ENCODE measurements around the gene ITGB1BP1.

DNA sequence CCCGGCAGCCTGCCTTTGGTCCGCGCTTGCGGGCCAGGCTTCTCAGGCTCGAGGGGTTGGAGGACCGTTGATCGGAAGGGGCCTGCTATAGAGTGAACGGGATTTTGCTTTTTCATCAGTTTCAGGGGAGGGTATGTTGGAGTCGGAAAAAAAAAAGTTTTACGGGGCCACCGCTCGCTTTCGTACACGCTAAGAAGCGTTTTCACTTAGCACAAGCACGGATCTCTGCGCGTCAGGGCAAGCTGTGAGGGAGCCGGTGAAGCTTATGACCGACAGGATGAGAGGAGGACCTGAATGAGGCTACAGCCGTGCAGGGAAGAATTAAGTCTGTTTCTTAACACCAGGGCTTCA is 569 bp upstream of the ITGB1BP1 start:
- TF ChIP-seq, protein P1, sequence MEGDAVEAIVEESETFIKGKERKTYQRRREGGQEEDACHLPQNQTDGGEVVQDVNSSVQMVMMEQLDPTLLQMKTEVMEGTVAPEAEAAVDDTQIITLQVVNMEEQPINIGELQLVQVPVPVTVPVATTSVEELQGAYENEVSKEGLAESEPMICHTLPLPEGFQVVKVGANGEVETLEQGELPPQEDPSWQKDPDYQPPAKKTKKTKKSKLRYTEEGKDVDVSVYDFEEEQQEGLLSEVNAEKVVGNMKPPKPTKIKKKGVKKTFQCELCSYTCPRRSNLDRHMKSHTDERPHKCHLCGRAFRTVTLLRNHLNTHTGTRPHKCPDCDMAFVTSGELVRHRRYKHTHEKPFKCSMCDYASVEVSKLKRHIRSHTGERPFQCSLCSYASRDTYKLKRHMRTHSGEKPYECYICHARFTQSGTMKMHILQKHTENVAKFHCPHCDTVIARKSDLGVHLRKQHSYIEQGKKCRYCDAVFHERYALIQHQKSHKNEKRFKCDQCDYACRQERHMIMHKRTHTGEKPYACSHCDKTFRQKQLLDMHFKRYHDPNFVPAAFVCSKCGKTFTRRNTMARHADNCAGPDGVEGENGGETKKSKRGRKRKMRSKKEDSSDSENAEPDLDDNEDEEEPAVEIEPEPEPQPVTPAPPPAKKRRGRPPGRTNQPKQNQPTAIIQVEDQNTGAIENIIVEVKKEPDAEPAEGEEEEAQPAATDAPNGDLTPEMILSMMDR (IDR thresholded peaks at IDR 0.05): no peak
- TF ChIP-seq POLR2A (IDR thresholded peaks at IDR 0.05) (no peak), EP300 (IDR thresholded peaks at IDR 0.05; ENCODE audit: low read depth) (no peak)
